ENCODE results near the gene MAML1.
"Not testable (repeated sequence)": the region's sequence is repeated elsewhere in the genome, so short reads cannot be mapped to it uniquely, and the experiment has no call there.

The MAML1 gene

GRCh38 chr5:179720222-179720621, 12.4 kb upstream of the MAML1 start:
- H3K4me3 ChIP-seq (ENCODE audit: low read length): no peak overlapping the region
- no peak overlapping the region for H2AFZ ChIP-seq (ENCODE audit: low read depth, low read length)
- no peaks in the 10 kb centered on the region for H3K4me1 ChIP-seq (ENCODE audit: insufficient read depth, low read length)
- no peaks in the 10 kb centered on the region for H3K27me3 ChIP-seq (ENCODE audit: insufficient read depth, low read length)
- no peaks in the 10 kb centered on the region for H3K9me3 ChIP-seq (ENCODE audit: low read length)
- peaks cover 92% of the 10 kb centered on the region for H3K36me3 ChIP-seq (ENCODE audit: insufficient read depth, low read length)

GRCh38 chr5:179724163-179724562, 8.5 kb upstream of the MAML1 start:
- H3K36me3 ChIP-seq (ENCODE audit: insufficient read depth, low read length): peaks cover 94% of the 10 kb centered on the region

GRCh38 chr5:179727106-179727505, 5.5 kb upstream of the MAML1 start:
- H3K9me3 ChIP-seq (ENCODE audit: low read length): no peaks in the 10 kb centered on the region
- H3K36me3 ChIP-seq (ENCODE audit: insufficient read depth, low read length): peaks cover 89% of the 10 kb centered on the region

More at GRCh38 chr5:179724163-179724562, 8.5 kb upstream of the MAML1 start:
- no peak overlapping the region for H3K4me3 ChIP-seq (ENCODE audit: low read length)
- no peaks in the 10 kb centered on the region for H3K27me3 ChIP-seq (ENCODE audit: insufficient read depth, low read length)
- no peaks in the 10 kb centered on the region for H3K9me3 ChIP-seq (ENCODE audit: low read length)
- no peaks in the 10 kb centered on the region for H3K4me1 ChIP-seq (ENCODE audit: insufficient read depth, low read length)
- no peak overlapping the region for H2AFZ ChIP-seq (ENCODE audit: low read depth, low read length)

GRCh38 chr5:179729303-179729702, 3.3 kb upstream of the MAML1 start:
- Histone ChIP-seq H3K9me3 (ENCODE audit: low read length) (no peaks in the 10 kb centered on the region), H3K4me3 (ENCODE audit: low read length) (no peak overlapping the region), H3K36me3 (ENCODE audit: insufficient read depth, low read length) (peaks cover 67% of the 10 kb centered on the region), H3K4me1 (ENCODE audit: insufficient read depth, low read length) (peaks cover 3% of the 10 kb centered on the region), H3K27me3 (ENCODE audit: insufficient read depth, low read length) (no peaks in the 10 kb centered on the region), H2AFZ (ENCODE audit: low read depth, low read length) (no peak overlapping the region)

More at GRCh38 chr5:179727106-179727505, 5.5 kb upstream of the MAML1 start:
- H3K27me3 ChIP-seq (ENCODE audit: insufficient read depth, low read length): no peaks in the 10 kb centered on the region
- no peaks in the 10 kb centered on the region for H3K4me1 ChIP-seq (ENCODE audit: insufficient read depth, low read length)
- H2AFZ ChIP-seq (ENCODE audit: low read depth, low read length): no peak overlapping the region
- no peak overlapping the region for H3K4me3 ChIP-seq (ENCODE audit: low read length)

- H3K9me3 ChIP-seq (ENCODE audit: low read length): no peaks in the 10 kb centered on the region
- H3K4me1 ChIP-seq (ENCODE audit: insufficient read depth, low read length): peaks cover 7% of the 10 kb centered on the region
- H3K27me3 ChIP-seq (ENCODE audit: insufficient read depth, low read length): no peaks in the 10 kb centered on the region
- peaks cover 66% of the 10 kb centered on the region for H3K36me3 ChIP-seq (ENCODE audit: insufficient read depth, low read length)
- no peak overlapping the region for H2AFZ ChIP-seq (ENCODE audit: low read depth, low read length)
- H3K4me3 ChIP-seq (ENCODE audit: low read length): no peak overlapping the region
Measured at GRCh38 chr5:179729727-179730126, 2.9 kb upstream of the MAML1 start.

- Histone ChIP-seq H3K4me1 (ENCODE audit: insufficient read depth, low read length) (peaks cover 7% of the 10 kb centered on the region), H3K36me3 (ENCODE audit: insufficient read depth, low read length) (peaks cover 65% of the 10 kb centered on the region), H2AFZ (ENCODE audit: low read depth, low read length) (no peak overlapping the region), H3K27me3 (ENCODE audit: insufficient read depth, low read length) (no peaks in the 10 kb centered on the region), H3K9me3 (ENCODE audit: low read length) (no peaks in the 10 kb centered on the region), H3K4me3 (ENCODE audit: low read length) (no peak overlapping the region)
Measured at GRCh38 chr5:179730356-179730755, 2.3 kb upstream of the MAML1 start.

GRCh38 chr5:179730852-179731251, 1.8 kb upstream of the MAML1 start:
- peaks cover 63% of the 10 kb centered on the region for H3K36me3 ChIP-seq (ENCODE audit: insufficient read depth, low read length)
- no peak overlapping the region for H2AFZ ChIP-seq (ENCODE audit: low read depth, low read length)
- no peak overlapping the region for H3K4me3 ChIP-seq (ENCODE audit: low read length)
- H3K9me3 ChIP-seq (ENCODE audit: low read length): no peaks in the 10 kb centered on the region
- H3K27me3 ChIP-seq (ENCODE audit: insufficient read depth, low read length): no peaks in the 10 kb centered on the region
- H3K4me1 ChIP-seq (ENCODE audit: insufficient read depth, low read length): peaks cover 7% of the 10 kb centered on the region

- peaks cover 7% of the 10 kb centered on the region for H3K4me1 ChIP-seq (ENCODE audit: insufficient read depth, low read length)
- H3K27me3 ChIP-seq (ENCODE audit: insufficient read depth, low read length): no peaks in the 10 kb centered on the region
- H3K9me3 ChIP-seq (ENCODE audit: low read length): no peaks in the 10 kb centered on the region
- H2AFZ ChIP-seq (ENCODE audit: low read depth, low read length): no peak overlapping the region
- H3K4me3 ChIP-seq (ENCODE audit: low read length): peak overlapping the region; percentile 81
- H3K36me3 ChIP-seq (ENCODE audit: insufficient read depth, low read length): peaks cover 52% of the 10 kb centered on the region
Measured at GRCh38 chr5:179731791-179732411, 721 bp upstream of the MAML1 start.

- no peaks in the 10 kb centered on the region for H3K27me3 ChIP-seq (ENCODE audit: insufficient read depth, low read length)
- no peak overlapping the region for H2AFZ ChIP-seq (ENCODE audit: low read depth, low read length)
- peaks cover 51% of the 10 kb centered on the region for H3K36me3 ChIP-seq (ENCODE audit: insufficient read depth, low read length)
- H3K9me3 ChIP-seq (ENCODE audit: low read length): no peaks in the 10 kb centered on the region
- peak overlapping the region; percentile 81 for H3K4me3 ChIP-seq (ENCODE audit: low read length)
- H3K4me1 ChIP-seq (ENCODE audit: insufficient read depth, low read length): peaks cover 7% of the 10 kb centered on the region
Measured at GRCh38 chr5:179732918-179733771, 523 bp downstream of the MAML1 start.

GRCh38 chr5:179733772-179734126, 1.1 kb downstream of the MAML1 start:
- peaks cover 51% of the 10 kb centered on the region for H3K36me3 ChIP-seq (ENCODE audit: insufficient read depth, low read length)
- peaks cover 5% of the 10 kb centered on the region for H3K9me3 ChIP-seq (ENCODE audit: low read length)
- no peaks in the 10 kb centered on the region for H3K27me3 ChIP-seq (ENCODE audit: insufficient read depth, low read length)
- H3K4me3 ChIP-seq (ENCODE audit: low read length): peak overlapping the region; percentile 81
- no peak overlapping the region for H2AFZ ChIP-seq (ENCODE audit: low read depth, low read length)
- H3K4me1 ChIP-seq (ENCODE audit: insufficient read depth, low read length): peaks cover 7% of the 10 kb centered on the region

- H3K9me3 ChIP-seq (ENCODE audit: low read length): peaks cover 7% of the 10 kb centered on the region
- H3K4me3 ChIP-seq (ENCODE audit: low read length): peak overlapping the region; percentile 81
- H3K27me3 ChIP-seq (ENCODE audit: insufficient read depth, low read length): no peaks in the 10 kb centered on the region
- H3K4me1 ChIP-seq (ENCODE audit: insufficient read depth, low read length): peaks cover 7% of the 10 kb centered on the region
- H2AFZ ChIP-seq (ENCODE audit: low read depth, low read length): no peak overlapping the region
- H3K36me3 ChIP-seq (ENCODE audit: insufficient read depth, low read length): peaks cover 49% of the 10 kb centered on the region
Measured at GRCh38 chr5:179734536-179735164, 2.0 kb downstream of the MAML1 start.

- peaks cover 54% of the 10 kb centered on the region for H3K36me3 ChIP-seq (ENCODE audit: insufficient read depth, low read length)
- H3K4me3 ChIP-seq (ENCODE audit: low read length): no peak overlapping the region
- H3K9me3 ChIP-seq (ENCODE audit: low read length): peaks cover 16% of the 10 kb centered on the region
- no peaks in the 10 kb centered on the region for H3K27me3 ChIP-seq (ENCODE audit: insufficient read depth, low read length)
- H2AFZ ChIP-seq (ENCODE audit: low read depth, low read length): no peak overlapping the region
- peaks cover 7% of the 10 kb centered on the region for H3K4me1 ChIP-seq (ENCODE audit: insufficient read depth, low read length)
Measured at GRCh38 chr5:179738742-179739141, 6.1 kb downstream of the MAML1 start.

GRCh38 chr5:179744106-179744505, 11.5 kb downstream of the MAML1 start:
- H3K4me3 ChIP-seq (ENCODE audit: low read length); H3K4me1 ChIP-seq (ENCODE audit: insufficient read depth, low read length); H3K27me3 ChIP-seq (ENCODE audit: insufficient read depth, low read length); H2AFZ ChIP-seq (ENCODE audit: low read depth, low read length): not testable (repeated sequence)
- H3K36me3 ChIP-seq (ENCODE audit: insufficient read depth, low read length): peaks cover 37% of the 10 kb centered on the region
- H3K9me3 ChIP-seq (ENCODE audit: low read length): peaks cover 15% of the 10 kb centered on the region
